ENCODE results near the gene RFX2.
"Not testable (repeated sequence)": the region's sequence is repeated elsewhere in the genome, so short reads cannot be mapped to it uniquely, and the experiment has no call there.

Gene RFX2

GRCh38 chr19:5961969-5962945, 148.0 kb downstream of the RFX2 start:
- TF ChIP-seq CTCF (IDR thresholded peaks at IDR 0.05; ENCODE audit: insufficient read depth, missing control alignments): no peak
- DNase-seq (ENCODE audit: insufficient read length, low spot score): no peak
- FAIRE-seq: no peak

GRCh38 chr19:5961641-5961968, 148.7 kb downstream of the RFX2 start:
- DNase-seq (ENCODE audit: insufficient read length, low spot score); FAIRE-seq: not testable (repeated sequence)

GRCh38 chr19:5960005-5961001, 150.0 kb downstream of the RFX2 start:
- FAIRE-seq (no peak), DNase-seq (ENCODE audit: insufficient read length, low spot score) (no peak)
- no peak for TF ChIP-seq CTCF (IDR thresholded peaks at IDR 0.05; ENCODE audit: insufficient read depth, missing control alignments)

DNA sequence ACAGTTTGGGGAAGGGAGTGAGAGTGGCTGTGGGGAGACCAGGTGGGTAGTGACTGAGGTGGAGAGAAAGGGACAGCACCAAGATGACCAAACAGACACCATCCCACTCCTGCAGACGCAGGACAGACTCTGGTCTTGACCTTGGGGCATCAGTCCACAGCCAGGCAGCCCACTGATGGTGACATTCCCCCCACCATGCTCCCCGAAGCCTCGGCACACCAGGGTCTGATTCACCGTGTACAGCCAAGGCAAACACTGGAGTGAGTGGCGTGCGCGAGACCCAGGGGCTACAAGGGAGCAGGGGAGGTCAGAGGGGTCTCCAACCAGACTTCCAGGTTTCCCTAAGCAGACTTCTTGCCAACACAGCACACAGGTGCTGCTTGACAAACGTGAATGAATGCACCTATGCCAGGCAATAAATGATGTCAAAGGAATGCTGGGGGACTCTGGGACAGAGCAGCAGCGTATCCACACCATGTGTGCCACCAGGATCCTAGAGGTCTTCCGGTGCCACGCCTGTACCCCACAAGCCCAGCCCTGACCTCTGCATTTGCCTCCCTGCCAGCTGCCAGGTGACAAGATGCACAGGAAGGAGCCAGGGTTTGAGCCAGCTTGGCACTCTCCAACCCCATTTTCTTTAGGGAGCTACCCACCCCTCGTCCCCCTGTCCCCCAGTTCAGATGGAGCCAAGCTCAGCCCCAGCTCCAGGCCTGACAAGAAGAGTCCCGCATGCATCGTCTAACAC, 150.9 kb downstream of the RFX2 start:
- no peak for TF ChIP-seq CTCF (IDR thresholded peaks at IDR 0.05; ENCODE audit: insufficient read depth, missing control alignments)
- no peak for DNase-seq (ENCODE audit: insufficient read length, low spot score)
- FAIRE-seq: no peak

- no peak for TF ChIP-seq CTCF (IDR thresholded peaks at IDR 0.05; ENCODE audit: insufficient read depth, missing control alignments)
- DNase-seq (ENCODE audit: insufficient read length, low spot score): no peak
- FAIRE-seq: no peak
Measured at GRCh38 chr19:5958851-5959122, 151.5 kb downstream of the RFX2 start.

- no peak for TF ChIP-seq CTCF (IDR thresholded peaks at IDR 0.05; ENCODE audit: insufficient read depth, missing control alignments)
- FAIRE-seq: no peak
- DNase-seq (ENCODE audit: insufficient read length, low spot score): no peak
Measured at GRCh38 chr19:5958074-5958850, 152.0 kb downstream of the RFX2 start.
